ENCODE data around the gene KIAA0040. TPM values are rescaled to one million over a fixed set of nuclear protein-coding genes. Genes with fewer than 3 reads are reported as not detected.

The KIAA0040 gene
- total RNA-seq, 1 experiment from 2014 or later = 27.7 TPM

- Mint-ChIP-seq H3K36me3 (ENCODE audit: insufficient read depth, unreplicated experiment) (no peaks in the 10 kb centered on the region), H3K27ac (ENCODE audit: low read depth, unreplicated experiment) (no peak overlapping the region), H3K4me3 (ENCODE audit: unreplicated experiment) (no peak overlapping the region), H3K9me3 (ENCODE audit: unreplicated experiment) (peaks cover 13% of the 10 kb centered on the region), H3K27me3 (ENCODE audit: insufficient read depth, unreplicated experiment) (no peaks in the 10 kb centered on the region), H3K4me1 (ENCODE audit: insufficient read depth, unreplicated experiment) (peaks cover 9% of the 10 kb centered on the region)
- intact Hi-C loops (cut with micrococcal nuclease) = no loop called here
- no TSS peak for BruUV-seq (replicated peaks)
- POLR2A ChIA-PET = interaction anchor here (1.6 to 4.0 kb wide), 2 partner anchors 12 kb away, joined by 4 to 20 read pairs; no protein-coding TSS in a partner anchor
- TF ChIP-seq CTCF (IDR thresholded peaks at IDR 0.05; ENCODE audit: unreplicated experiment) = no peak
- no peak for DNase-seq (ENCODE audit: unreplicated experiment)
- CTCF ChIA-PET = interaction anchor here (0.6 to 13.0 kb wide), 10 partner anchors 12 to 1671 kb away, joined by 3 to 74 read pairs (median 4); no protein-coding TSS in a partner anchor
These were observed 16.9 kb upstream of the KIAA0040 start for GRCh38 chr1:175209493-175209921.

GRCh38 chr1:175208773-175209492 is 16.4 kb upstream of the KIAA0040 start:
- POLR2A ChIA-PET = interaction anchor here (1.6 to 4.0 kb wide), 3 partner anchors 11 to 17 kb away, joined by 4 to 20 read pairs (median 5); partner anchors contain the start of gene KIAA0040
- BruUV-seq (replicated peaks) = no TSS peak
- intact Hi-C loops (cut with micrococcal nuclease) = no loop called here
- Mint-ChIP-seq H3K27me3 (ENCODE audit: insufficient read depth, unreplicated experiment) (no peaks in the 10 kb centered on the region), H3K9me3 (ENCODE audit: unreplicated experiment) (peaks cover 7% of the 10 kb centered on the region), H3K36me3 (ENCODE audit: insufficient read depth, unreplicated experiment) (no peaks in the 10 kb centered on the region), H3K27ac (ENCODE audit: low read depth, unreplicated experiment) (no peak overlapping the region), H3K4me1 (ENCODE audit: insufficient read depth, unreplicated experiment) (peaks cover 14% of the 10 kb centered on the region), H3K4me3 (ENCODE audit: unreplicated experiment) (no peak overlapping the region)
- TF ChIP-seq CTCF (IDR thresholded peaks at IDR 0.05; ENCODE audit: unreplicated experiment) = no peak
- CTCF ChIA-PET = interaction anchor here (0.6 to 13.0 kb wide), 11 partner anchors 9 to 1672 kb away, joined by 3 to 74 read pairs (median 4); no protein-coding TSS in a partner anchor
- no peak for DNase-seq (ENCODE audit: unreplicated experiment)

GRCh38 chr1:175207971-175208370 is 15.4 kb upstream of the KIAA0040 start:
- Mint-ChIP-seq H3K27ac (ENCODE audit: low read depth, unreplicated experiment) (no peak overlapping the region), H3K4me1 (ENCODE audit: insufficient read depth, unreplicated experiment) (peaks cover 15% of the 10 kb centered on the region), H3K9me3 (ENCODE audit: unreplicated experiment) (no peaks in the 10 kb centered on the region), H3K27me3 (ENCODE audit: insufficient read depth, unreplicated experiment) (no peaks in the 10 kb centered on the region), H3K4me3 (ENCODE audit: unreplicated experiment) (no peak overlapping the region), H3K36me3 (ENCODE audit: insufficient read depth, unreplicated experiment) (no peaks in the 10 kb centered on the region)
- TF ChIP-seq CTCF (IDR thresholded peaks at IDR 0.05; ENCODE audit: unreplicated experiment) = no peak
- no peak for DNase-seq (ENCODE audit: unreplicated experiment)
- CTCF ChIA-PET = interaction anchor here (0.7 to 13.0 kb wide), 7 partner anchors 9 to 111 kb away, joined by 3 to 74 read pairs (median 10); no protein-coding TSS in a partner anchor
- BruUV-seq (replicated peaks) = no TSS peak
- intact Hi-C loops (cut with micrococcal nuclease) = no loop called here
- POLR2A ChIA-PET = interaction anchor here (2.0 to 4.0 kb wide), 3 partner anchors 10 to 16 kb away, joined by 5 to 20 read pairs (median 8); partner anchors contain the start of gene KIAA0040

GRCh38 chr1:175206687-175207086 is 14.1 kb upstream of the KIAA0040 start:
- Mint-ChIP-seq H3K36me3 (ENCODE audit: insufficient read depth, unreplicated experiment) (no peaks in the 10 kb centered on the region), H3K4me1 (ENCODE audit: insufficient read depth, unreplicated experiment) (peaks cover 15% of the 10 kb centered on the region), H3K4me3 (ENCODE audit: unreplicated experiment) (no peak overlapping the region), H3K27me3 (ENCODE audit: insufficient read depth, unreplicated experiment) (no peaks in the 10 kb centered on the region), H3K9me3 (ENCODE audit: unreplicated experiment) (no peaks in the 10 kb centered on the region), H3K27ac (ENCODE audit: low read depth, unreplicated experiment) (peak overlapping the region; percentile 21)
- intact Hi-C loops (cut with micrococcal nuclease) = no loop called here
- BruUV-seq (replicated peaks) = no TSS peak
- no peak for TF ChIP-seq CTCF (IDR thresholded peaks at IDR 0.05; ENCODE audit: unreplicated experiment)
- POLR2A ChIA-PET = interaction anchor here (1.0 to 2.4 kb wide), 5 partner anchors 9 to 18 kb away, joined by 3 to 11 read pairs (median 8); partner anchors contain the start of gene KIAA0040
- CTCF ChIA-PET = interaction anchor here (1.0 to 13.0 kb wide), 8 partner anchors 10 to 112 kb away, joined by 3 to 74 read pairs (median 6); no protein-coding TSS in a partner anchor
- peak; percentile 92 for DNase-seq (ENCODE audit: unreplicated experiment)

Measured in MCF 10A (cell line).